Measurements from ENCODE around the gene UCP2.

The UCP2 gene

GRCh38 chr11:73969091-73969490 lies 13.6 kb downstream of the UCP2 start:
- Mint-ChIP-seq H3K36me3 (ENCODE audit: low read depth) (no peaks in the 10 kb centered on the region), H3K9me3 (no peaks in the 10 kb centered on the region), H3K4me3 (no peak overlapping the region), H3K27me3 (ENCODE audit: low read depth) (peaks cover 10% of the 10 kb centered on the region), H3K4me1 (peaks cover 7% of the 10 kb centered on the region), H3K27ac (no peak overlapping the region)
- TF ChIP-seq, protein P1, sequence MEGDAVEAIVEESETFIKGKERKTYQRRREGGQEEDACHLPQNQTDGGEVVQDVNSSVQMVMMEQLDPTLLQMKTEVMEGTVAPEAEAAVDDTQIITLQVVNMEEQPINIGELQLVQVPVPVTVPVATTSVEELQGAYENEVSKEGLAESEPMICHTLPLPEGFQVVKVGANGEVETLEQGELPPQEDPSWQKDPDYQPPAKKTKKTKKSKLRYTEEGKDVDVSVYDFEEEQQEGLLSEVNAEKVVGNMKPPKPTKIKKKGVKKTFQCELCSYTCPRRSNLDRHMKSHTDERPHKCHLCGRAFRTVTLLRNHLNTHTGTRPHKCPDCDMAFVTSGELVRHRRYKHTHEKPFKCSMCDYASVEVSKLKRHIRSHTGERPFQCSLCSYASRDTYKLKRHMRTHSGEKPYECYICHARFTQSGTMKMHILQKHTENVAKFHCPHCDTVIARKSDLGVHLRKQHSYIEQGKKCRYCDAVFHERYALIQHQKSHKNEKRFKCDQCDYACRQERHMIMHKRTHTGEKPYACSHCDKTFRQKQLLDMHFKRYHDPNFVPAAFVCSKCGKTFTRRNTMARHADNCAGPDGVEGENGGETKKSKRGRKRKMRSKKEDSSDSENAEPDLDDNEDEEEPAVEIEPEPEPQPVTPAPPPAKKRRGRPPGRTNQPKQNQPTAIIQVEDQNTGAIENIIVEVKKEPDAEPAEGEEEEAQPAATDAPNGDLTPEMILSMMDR (IDR thresholded peaks at IDR 0.05; ENCODE audit: unreplicated experiment in 3 of 3): no peak

DNA sequence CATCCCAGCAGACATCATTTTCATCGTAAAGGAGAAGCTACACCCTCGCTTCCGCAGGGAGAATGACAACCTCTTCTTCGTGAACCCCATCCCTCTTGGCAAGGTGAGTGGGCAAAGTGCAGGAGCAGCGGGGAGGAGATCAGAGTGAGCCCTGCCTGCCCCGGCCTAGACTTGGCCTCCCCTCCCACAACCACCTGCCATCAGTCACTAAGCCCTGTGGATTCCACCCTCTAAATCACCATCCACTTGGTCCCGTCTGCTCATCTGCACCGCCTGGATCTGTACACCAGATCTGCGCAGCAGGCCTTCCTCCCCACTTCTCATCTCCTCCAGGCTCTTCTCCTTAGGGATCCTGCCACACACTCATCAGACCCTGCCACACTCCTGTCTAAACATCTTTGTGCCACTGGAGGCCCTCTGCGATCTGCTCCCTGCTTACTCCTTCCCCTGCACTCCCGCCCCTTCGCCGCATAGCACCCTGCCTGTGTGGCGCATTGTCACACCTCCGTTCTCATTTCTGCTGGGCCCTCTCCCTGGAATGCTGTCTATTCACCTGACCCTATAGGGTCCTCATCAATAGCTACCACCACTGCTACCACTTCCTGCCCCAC lies 14.2 kb downstream of the UCP2 start:
- peaks cover 13% of the 10 kb centered on the region for H3K27me3 Mint-ChIP-seq (ENCODE audit: low read depth)
- no peaks in the 10 kb centered on the region for H3K36me3 Mint-ChIP-seq (ENCODE audit: low read depth)
- H3K27ac Mint-ChIP-seq: no peak overlapping the region
- peaks cover 7% of the 10 kb centered on the region for H3K4me1 Mint-ChIP-seq
- no peak overlapping the region for H3K4me3 Mint-ChIP-seq
- no peaks in the 10 kb centered on the region for H3K9me3 Mint-ChIP-seq
- TF ChIP-seq, protein P1 (IDR thresholded peaks at IDR 0.05; ENCODE audit: unreplicated experiment in 3 of 3): no peak

DNA sequence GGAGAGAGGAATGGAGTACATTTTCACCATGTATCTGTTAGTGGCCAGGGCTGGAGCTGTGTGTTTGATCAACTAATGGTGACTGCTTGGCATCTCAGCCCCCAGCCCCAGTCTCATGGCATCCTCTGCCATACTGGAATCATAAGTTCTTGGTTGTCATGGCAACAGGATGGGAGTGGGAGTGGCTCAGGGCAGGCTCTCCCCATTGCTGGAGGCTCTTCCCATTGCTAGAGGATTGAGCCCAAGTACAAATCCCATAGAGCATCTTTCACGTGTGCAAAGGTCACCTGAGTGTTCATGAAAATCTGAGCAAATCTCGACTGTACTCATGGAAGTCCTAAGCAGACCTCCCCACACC lies 16.9 kb downstream of the UCP2 start:
- no peak overlapping the region for H3K27ac Mint-ChIP-seq
- no peaks in the 10 kb centered on the region for H3K36me3 Mint-ChIP-seq (ENCODE audit: low read depth)
- H3K27me3 Mint-ChIP-seq (ENCODE audit: low read depth): peaks cover 17% of the 10 kb centered on the region
- no peak overlapping the region for H3K4me3 Mint-ChIP-seq
- H3K4me1 Mint-ChIP-seq: peaks cover 7% of the 10 kb centered on the region
- TF ChIP-seq, protein P1 (IDR thresholded peaks at IDR 0.05; ENCODE audit: unreplicated experiment in 3 of 3): no peak
- H3K9me3 Mint-ChIP-seq: no peaks in the 10 kb centered on the region

DNA sequence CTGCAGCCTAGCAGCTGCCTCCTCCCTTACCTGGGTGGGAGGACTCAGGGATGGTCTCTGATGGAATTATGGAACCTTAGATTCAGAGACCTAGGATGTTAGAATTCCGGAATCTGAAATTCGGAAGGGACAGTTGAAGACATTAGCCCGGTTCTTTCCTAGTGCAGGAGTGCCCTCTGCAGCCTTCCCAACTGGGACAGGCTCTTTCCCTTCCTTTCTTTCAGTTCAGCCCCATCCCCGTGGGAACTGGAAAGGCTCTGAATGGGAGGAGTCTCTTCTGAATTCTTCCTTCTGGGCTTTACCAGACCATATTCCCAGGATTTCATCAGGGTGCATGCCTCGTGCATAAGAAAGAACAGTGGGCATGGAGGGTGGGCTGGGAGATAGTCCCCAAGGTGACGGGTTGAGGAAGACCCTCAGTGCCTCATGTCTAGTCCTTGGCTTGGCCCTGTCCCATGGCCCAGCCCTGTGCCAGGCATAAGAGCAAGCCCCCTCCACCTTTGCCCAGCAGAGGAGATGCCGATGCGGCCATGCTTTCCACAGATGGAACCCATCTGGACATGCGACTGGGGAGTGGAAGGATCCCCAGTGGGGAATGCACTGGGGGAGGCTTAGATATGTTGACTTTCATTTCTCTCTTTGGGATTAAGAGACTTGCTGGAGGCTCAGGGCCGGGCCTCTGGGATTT lies 17.4 kb downstream of the UCP2 start:
- Mint-ChIP-seq H3K9me3 (no peaks in the 10 kb centered on the region), H3K4me1 (peaks cover 7% of the 10 kb centered on the region), H3K36me3 (ENCODE audit: low read depth) (no peaks in the 10 kb centered on the region)

GRCh38 chr11:73963861-73964260 lies 18.8 kb downstream of the UCP2 start:
- Mint-ChIP-seq H3K27ac (no peak overlapping the region), H3K4me3 (no peak overlapping the region), H3K36me3 (ENCODE audit: low read depth) (no peaks in the 10 kb centered on the region), H3K27me3 (ENCODE audit: low read depth) (peaks cover 17% of the 10 kb centered on the region), H3K9me3 (no peaks in the 10 kb centered on the region), H3K4me1 (peaks cover 5% of the 10 kb centered on the region)
- TF ChIP-seq, protein P1 (IDR thresholded peaks at IDR 0.05; ENCODE audit: unreplicated experiment in 3 of 3): no peak

More for the DNA sequence above, 17.4 kb downstream of the UCP2 start:
- Mint-ChIP-seq H3K4me3 (no peak overlapping the region), H3K27ac (no peak overlapping the region), H3K27me3 (ENCODE audit: low read depth) (peaks cover 17% of the 10 kb centered on the region)
- TF ChIP-seq, protein P1 (IDR thresholded peaks at IDR 0.05; ENCODE audit: unreplicated experiment in 3 of 3): no peak
